HUES64 (cell line): ENCODE measurements around the gene TLR9.
A peak's percentile ranks its signal among the peaks of the same experiment; 100 is the strongest.

Experiments
- H3K27ac ChIP-seq: 2 replicates; pipeline ENCODE4 v1.7.0; 2013; ENCODE audit warnings: low read depth, low read length, inconsistent platforms
- H3K27me3 ChIP-seq: 2 replicates; pipeline ENCODE4 v1.6.1; 2013; ENCODE audit warnings: mild to moderate bottlenecking, low read length; ENCODE audit not compliant: insufficient read depth
- H3K36me3 ChIP-seq: 2 replicates; pipeline ENCODE4 v1.6.1; 2013; ENCODE audit warnings: mild to moderate bottlenecking, low read length; ENCODE audit not compliant: insufficient read depth
- H3K4me1 ChIP-seq: 2 replicates; pipeline ENCODE4 v1.6.1; 2013; ENCODE audit warnings: mild to moderate bottlenecking, low read length, moderate library complexity; ENCODE audit not compliant: insufficient read depth
- H3K4me3 ChIP-seq: 2 replicates; pipeline ENCODE4 v1.5.1; 2013; ENCODE audit warnings: mild to moderate bottlenecking, low read length, moderate library complexity
- H3K9ac ChIP-seq: 2 replicates; pipeline ENCODE4 v1.6.1; 2013; ENCODE audit warnings: mild to moderate bottlenecking, low read depth, low read length
- H3K9me3 ChIP-seq: 2 replicates; pipeline ENCODE4 v1.6.1; 2013; ENCODE audit warnings: low read depth, low read length; ENCODE audit not compliant: insufficient read depth
- WGBS: fragments of 150-250, 120-280 bp; methylation state at CpG from one replicate; pipeline ENCODE4 v1.1.7; 2013; ENCODE audit warnings: missing lambda C conversion rate; 5-methylcytosine and 5-hydroxymethylcytosine counted together

The TLR9 gene

GRCh38 chr3:52237657-52238172 lies 12.3 kb upstream of the TLR9 start:
- Histone ChIP-seq H3K9ac (peak overlapping the region; percentile 3; the same call in 1 of the 2 replicates), H3K27ac (peak overlapping the region; percentile 54; the same call in 1 of the 2 replicates)

GRCh38 chr3:52237006-52237656 lies 11.7 kb upstream of the TLR9 start:
- 79% methylated on average over 5 of the region's 6 CpGs for WGBS
- peak overlapping the region; percentile 3; the same call in 1 of the 2 replicates for H3K9ac ChIP-seq
- H3K4me3 ChIP-seq: peak overlapping the region; percentile 89

More at GRCh38 chr3:52237657-52238172, 12.3 kb upstream of the TLR9 start:
- Histone ChIP-seq H3K4me3 (peak overlapping the region; percentile 89), H3K4me1 (peaks cover 23% of the 10 kb centered on the region), H3K9me3 (no peaks in the 10 kb centered on the region), H3K27me3 (no peaks in the 10 kb centered on the region), H3K36me3 (no peaks in the 10 kb centered on the region)
- WGBS: 33% methylated on average over 8 of the region's 8 CpGs

GRCh38 chr3:52236424-52236886 lies 11.0 kb upstream of the TLR9 start:
- Histone ChIP-seq H3K36me3 (no peaks in the 10 kb centered on the region), H3K4me1 (peaks cover 23% of the 10 kb centered on the region), H3K27ac (no peak overlapping the region), H3K27me3 (no peaks in the 10 kb centered on the region), H3K4me3 (no peak overlapping the region), H3K9me3 (no peaks in the 10 kb centered on the region), H3K9ac (no peak overlapping the region)
- WGBS: 82% methylated on average over 5 of the region's 5 CpGs

More at GRCh38 chr3:52237006-52237656, 11.7 kb upstream of the TLR9 start:
- H3K9me3 ChIP-seq: no peaks in the 10 kb centered on the region
- H3K27ac ChIP-seq: peak overlapping the region; percentile 54
- H3K4me1 ChIP-seq: peaks cover 23% of the 10 kb centered on the region
- no peaks in the 10 kb centered on the region for H3K36me3 ChIP-seq
- no peaks in the 10 kb centered on the region for H3K27me3 ChIP-seq

GRCh38 chr3:52234516-52235447 lies 9.3 kb upstream of the TLR9 start:
- no peak overlapping the region for H3K4me3 ChIP-seq
- no peaks in the 10 kb centered on the region for H3K9me3 ChIP-seq
- peaks cover 19% of the 10 kb centered on the region for H3K4me1 ChIP-seq
- H3K27me3 ChIP-seq: no peaks in the 10 kb centered on the region
- WGBS: 86% methylated on average over 15 of the region's 15 CpGs
- peaks cover 16% of the 10 kb centered on the region for H3K36me3 ChIP-seq
- H3K9ac ChIP-seq: no peak overlapping the region
- H3K27ac ChIP-seq: no peak overlapping the region

- Histone ChIP-seq H3K36me3 (peaks cover 24% of the 10 kb centered on the region), H3K27me3 (no peaks in the 10 kb centered on the region), H3K4me3 (no peak overlapping the region), H3K4me1 (peaks cover 19% of the 10 kb centered on the region), H3K9ac (no peak overlapping the region), H3K9me3 (no peaks in the 10 kb centered on the region), H3K27ac (no peak overlapping the region)
- 97% methylated on average over 3 of the region's 3 CpGs for WGBS
Measured at GRCh38 chr3:52233968-52234367, 8.5 kb upstream of the TLR9 start.

GRCh38 chr3:52233108-52233591 lies 7.7 kb upstream of the TLR9 start:
- Histone ChIP-seq H3K4me1 (peaks cover 16% of the 10 kb centered on the region), H3K4me3 (no peak overlapping the region), H3K9me3 (no peaks in the 10 kb centered on the region), H3K9ac (no peak overlapping the region), H3K36me3 (peaks cover 30% of the 10 kb centered on the region), H3K27me3 (no peaks in the 10 kb centered on the region), H3K27ac (no peak overlapping the region)
- 92% methylated on average over 5 of the region's 5 CpGs for WGBS

GRCh38 chr3:52232279-52233107 lies 7.0 kb upstream of the TLR9 start:
- H3K9me3 ChIP-seq: no peaks in the 10 kb centered on the region
- no peaks in the 10 kb centered on the region for H3K27me3 ChIP-seq
- no peak overlapping the region for H3K4me3 ChIP-seq
- WGBS: 92% methylated on average over 27 of the region's 28 CpGs
- no peak overlapping the region for H3K9ac ChIP-seq
- H3K27ac ChIP-seq: no peak overlapping the region
- peaks cover 10% of the 10 kb centered on the region for H3K4me1 ChIP-seq
- peaks cover 30% of the 10 kb centered on the region for H3K36me3 ChIP-seq

GRCh38 chr3:52231502-52232278 lies 6.2 kb upstream of the TLR9 start:
- H3K9me3 ChIP-seq: no peaks in the 10 kb centered on the region
- H3K36me3 ChIP-seq: peaks cover 30% of the 10 kb centered on the region
- no peak overlapping the region for H3K9ac ChIP-seq
- 88% methylated on average over 34 of the region's 34 CpGs for WGBS
- 0 out of 2 replicates have a peak, but pooled peaks cover 2% of the 10 kb centered on the region for H3K4me1 ChIP-seq
- no peaks in the 10 kb centered on the region for H3K27me3 ChIP-seq
- no peak overlapping the region for H3K27ac ChIP-seq
- H3K4me3 ChIP-seq: no peak overlapping the region

- no peaks in the 10 kb centered on the region for H3K4me1 ChIP-seq
- H3K36me3 ChIP-seq: peaks cover 30% of the 10 kb centered on the region
- H3K9ac ChIP-seq: no peak overlapping the region
- no peaks in the 10 kb centered on the region for H3K9me3 ChIP-seq
- no peak overlapping the region for H3K27ac ChIP-seq
- 96% methylated on average over 16 of the region's 16 CpGs for WGBS
- no peaks in the 10 kb centered on the region for H3K27me3 ChIP-seq
- no peak overlapping the region for H3K4me3 ChIP-seq
Measured at GRCh38 chr3:52230889-52231499, 5.5 kb upstream of the TLR9 start.
